Liver (tissue), 9 donors: ENCODE results near the gene HIVEP3. TPM values are rescaled to one million over a fixed set of nuclear protein-coding genes. Genes with fewer than 3 reads are reported as not detected.

ENCODE experiments used
- DNase-seq: peaks from one replicate; pipeline ENCODE4 v3.0.0-alpha.2; 2017; ENCODE audit warnings: low spot score
- H3K27ac ChIP-seq, 2 donors: one replicate each; pipeline ENCODE4 v1.7.0; 2013; ENCODE audit warnings: inconsistent platforms in 2 of 2, low read length in 2 of 2, control low read depth in 1 of 2, low read depth in 1 of 2, mild to moderate bottlenecking in 1 of 2
- H3K27me3 ChIP-seq, 4 donors: one replicate each; pipeline versions ENCODE4 v1.6.1 to v1.7.0; 2013; ENCODE audit warnings: low read length in 3 of 4, inconsistent platforms in 1 of 4, mild to moderate bottlenecking in 1 of 4, moderate library complexity in 1 of 4; ENCODE audit not compliant: control insufficient read depth in 4 of 4, insufficient read depth in 4 of 4
- H3K36me3 ChIP-seq, 4 donors: one replicate each; pipeline versions ENCODE4 v1.6.1 to v1.7.0; 2013; ENCODE audit warnings: low read length in 3 of 4, mild to moderate bottlenecking in 3 of 4, low read depth in 1 of 4, moderate library complexity in 1 of 4; ENCODE audit not compliant: control insufficient read depth in 4 of 4, insufficient read depth in 3 of 4
- H3K4me1 ChIP-seq, 4 donors: one replicate each; pipeline versions ENCODE4 v1.6.1 to v1.7.0; 2013; ENCODE audit warnings: low read length in 3 of 4, mild to moderate bottlenecking in 3 of 4, moderate library complexity in 1 of 4; ENCODE audit not compliant: control insufficient read depth in 4 of 4, insufficient read depth in 4 of 4
- H3K4me3 ChIP-seq, 3 donors: one replicate each; pipeline versions ENCODE4 v1.6.1 to v1.7.0; 2013; ENCODE audit warnings: low read length in 3 of 3, control low read depth in 1 of 3, low read depth in 1 of 3, mild to moderate bottlenecking in 1 of 3
- H3K9ac ChIP-seq, 2 donors: one replicate each; pipeline ENCODE4 v1.7.0; 2013; ENCODE audit warnings: low read length in 2 of 2, mild to moderate bottlenecking in 2 of 2, moderate library complexity in 2 of 2, control low read depth in 1 of 2, low read depth in 1 of 2
- H3K9me3 ChIP-seq, 4 donors: one replicate each; pipeline versions ENCODE4 v1.6.1 to v1.7.0; 2013; ENCODE audit warnings: low read length in 3 of 4; ENCODE audit not compliant: control insufficient read depth in 4 of 4
- FOXA1 ChIP-seq: IDR thresholded peaks from 2 replicates; pipeline ENCODE4 v1.6.1; 2016; ENCODE audit warnings: antibody characterized with exemption
- GABPA ChIP-seq, 2 donors: IDR thresholded peaks in 1 of 2; conservative IDR thresholded peaks in 1 of 2; 2 replicates each; pipeline ENCODE4 v1.6.1; 2016; ENCODE audit warnings: antibody characterized with exemption in 2 of 2, mild to moderate bottlenecking in 1 of 2, moderate library complexity in 1 of 2
- HNF4A ChIP-seq, 2 donors: conservative IDR thresholded peaks; 2 replicates each; pipeline ENCODE4 v1.6.1; 2016; ENCODE audit warnings: antibody characterized with exemption in 2 of 2, mild to moderate bottlenecking in 2 of 2
- JUND ChIP-seq, 2 donors: IDR thresholded peaks; 2 replicates each; pipeline ENCODE4 v1.6.1; 2016; ENCODE audit warnings: antibody characterized with exemption in 2 of 2
- MAX ChIP-seq: IDR thresholded peaks from 2 replicates; pipeline ENCODE4 v1.6.1; 2016; ENCODE audit warnings: antibody characterized with exemption
- NR2F2 ChIP-seq: IDR thresholded peaks from 2 replicates; pipeline ENCODE4 v1.6.1; 2016; ENCODE audit warnings: antibody characterized with exemption
- RAD21 ChIP-seq, 2 donors: IDR thresholded peaks; 2 replicates each; pipeline ENCODE4 v1.6.1; 2016; ENCODE audit warnings: antibody characterized with exemption in 2 of 2, mild to moderate bottlenecking in 2 of 2
- REST ChIP-seq: IDR thresholded peaks from 2 replicates; pipeline ENCODE4 v1.6.1; 2016; ENCODE audit warnings: antibody characterized with exemption, mild to moderate bottlenecking
- RXRA ChIP-seq, 2 donors: IDR thresholded peaks; 2 replicates each; pipeline ENCODE4 v1.6.1; 2017 to 2018; ENCODE audit warnings: antibody characterized with exemption in 2 of 2, mild to moderate bottlenecking in 1 of 2
- SP1 ChIP-seq: IDR thresholded peaks from 2 replicates; pipeline ENCODE4 v1.6.1; 2018; ENCODE audit warnings: antibody characterized with exemption, mild to moderate bottlenecking
- TAF1 ChIP-seq: conservative IDR thresholded peaks from 2 replicates; pipeline ENCODE4 v1.6.1; 2016; ENCODE audit warnings: antibody characterized with exemption, mild to moderate bottlenecking
- YY1 ChIP-seq: IDR thresholded peaks from 2 replicates; pipeline ENCODE4 v1.6.1; 2016; ENCODE audit warnings: antibody characterized with exemption, mild to moderate bottlenecking
- ZBTB33 ChIP-seq: IDR thresholded peaks from 2 replicates; pipeline ENCODE4 v1.6.1; 2016; ENCODE audit warnings: antibody characterized with exemption
- WGBS: extraction: QIAGEN DNeasy Blood & Tissue Kit; methylation state at CpG from one replicate; pipeline ENCODE4 v1.1.7; 2013; 5-methylcytosine and 5-hydroxymethylcytosine counted together
- polyA plus RNA-seq, 2 donors: library from polyadenylated mRNA; stranded (reverse) in 1 of 2; unstranded in 1 of 2; fragments of 200-250 nt in 1 of 2; fragments of >200 nt in 1 of 2; fragmentation: Nextera tagmentation in 1 of 2; extraction: Ambion mirVana in 1 of 2; gene quantifications; one replicate each; pipeline versions ENCODE4 v1.2.1 to v1.2.3, GENCODE V29; 2013 to 2015
- total RNA-seq, 2 donors: library from RNA; depleted of rRNA; stranded (reverse); fragments of >200 nt; gene quantifications; one replicate each; pipeline ENCODE4 v1.2.3, GENCODE V29; 2014
- TF ChIP-seq, protein P1 (sequence below): IDR thresholded peaks from 2 replicates; pipeline ENCODE4 v1.6.1; 2016; ENCODE audit warnings: antibody characterized with exemption
- donor health status: healthy.
- donor health status: healthy.
- donor health status: healthy.
- donor health status: healthy.
- donor health status: healthy.

Gene HIVEP3
- total and polyA plus RNA-seq, 4 donors: 0.93 to 1.6 (median 1.4) TPM

GRCh38 chr1:41888756-41889155 lies 30.0 kb downstream of the HIVEP3 start:
- no peaks in the 10 kb centered on the region for H3K36me3 ChIP-seq
- peaks cover 3 to 20% (median 12%) of the 10 kb centered on the region in 4 donors for H3K4me1 ChIP-seq
- no peaks in the 10 kb centered on the region for H3K27me3 ChIP-seq
- H3K27ac ChIP-seq: no peak overlapping the region
- WGBS: 96% methylated on average over 4 of the region's 4 CpGs
- no peaks in the 10 kb centered on the region for H3K9me3 ChIP-seq
- TF ChIP-seq, protein P1, sequence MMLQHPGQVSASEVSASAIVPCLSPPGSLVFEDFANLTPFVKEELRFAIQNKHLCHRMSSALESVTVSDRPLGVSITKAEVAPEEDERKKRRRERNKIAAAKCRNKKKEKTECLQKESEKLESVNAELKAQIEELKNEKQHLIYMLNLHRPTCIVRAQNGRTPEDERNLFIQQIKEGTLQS: no peak
- TF ChIP-seq FOXA1 (no peak), MAX (no peak), REST (no peak), SP1 (no peak), HNF4A (conservative IDR thresholded peaks at IDR 0.05) (no peak), NR2F2 (no peak), JUND (IDR thresholded peaks at IDR 0.05) (no peak), RAD21 (IDR thresholded peaks at IDR 0.05) (no peak), ZBTB33 (no peak), TAF1 (no peak), RXRA (IDR thresholded peaks at IDR 0.05) (no peak), GABPA (IDR thresholded peaks at IDR 0.05 in 1 of 2, conservative IDR thresholded peaks at IDR 0.05 in 1 of 2) (no peak), YY1 (no peak)
- DNase-seq: no peak
- no peak overlapping the region for H3K4me3 ChIP-seq
- no peak overlapping the region for H3K9ac ChIP-seq

DNA sequence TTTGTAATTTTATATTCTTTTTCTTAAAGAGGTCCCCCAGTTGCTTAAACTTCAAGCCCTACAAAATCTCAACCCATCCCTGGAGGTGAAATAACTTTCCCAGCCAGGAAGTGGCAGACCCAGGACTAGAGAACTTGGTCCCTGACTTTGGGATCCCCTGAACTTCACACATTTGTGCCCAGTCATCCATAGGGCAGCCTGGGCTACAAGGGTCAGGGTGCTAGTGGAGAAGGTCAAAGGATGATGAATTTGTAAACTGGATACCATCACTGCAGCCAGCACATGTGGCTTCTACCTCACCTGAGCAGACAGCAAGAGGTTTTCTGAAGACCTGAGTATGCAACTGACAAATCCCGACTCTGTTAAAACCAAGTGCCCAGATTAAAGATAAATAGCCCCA lies 31.4 kb downstream of the HIVEP3 start:
- Histone ChIP-seq H3K9ac (no peak overlapping the region), H3K4me1 (peaks cover 3 to 18% (median 12%) of the 10 kb centered on the region in 4 donors), H3K36me3 (no peaks in the 10 kb centered on the region), H3K9me3 (no peaks in the 10 kb centered on the region), H3K27ac (no peak overlapping the region), H3K4me3 (no peak overlapping the region), H3K27me3 (no peaks in the 10 kb centered on the region)
- DNase-seq: no peak
- TF ChIP-seq HNF4A (conservative IDR thresholded peaks at IDR 0.05) (no peak), YY1 (no peak), FOXA1 (no peak)
- WGBS: 93% methylated on average over 1 of the region's 1 CpG
